ENCODE data around the gene MXRA7.

The MXRA7 gene

GRCh38 chr17:76672892-76673291 is 37.9 kb downstream of the MXRA7 start:
- no peak for DNase-seq

DNA sequence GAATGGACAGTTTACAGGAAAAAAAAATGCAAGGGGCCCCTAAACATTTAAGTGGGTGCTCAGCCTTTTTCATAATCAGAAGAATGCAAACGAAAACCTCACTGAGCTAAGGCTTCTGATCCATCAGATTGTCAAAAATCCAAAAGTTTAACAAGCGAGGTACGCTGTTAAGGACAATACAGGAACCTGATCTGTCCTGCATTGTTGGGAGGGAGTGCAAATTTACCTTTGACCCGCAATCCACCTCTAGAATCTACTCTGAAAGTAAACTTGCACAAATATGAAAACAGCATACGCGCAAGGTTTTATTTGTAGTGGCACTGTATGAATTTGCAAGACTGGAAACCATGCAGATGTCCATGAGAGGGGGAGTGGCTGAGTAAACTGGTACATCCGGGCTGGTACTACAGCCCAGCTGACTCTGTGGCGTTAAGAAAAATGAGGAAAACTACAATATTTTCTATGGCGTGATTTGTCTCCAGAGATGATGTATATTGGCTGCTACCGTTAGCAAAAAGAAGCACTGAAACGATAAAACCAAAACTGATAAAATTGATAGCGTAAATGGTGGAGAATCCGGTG is 38.4 kb downstream of the MXRA7 start:
- DNase-seq = no peak

DNA sequence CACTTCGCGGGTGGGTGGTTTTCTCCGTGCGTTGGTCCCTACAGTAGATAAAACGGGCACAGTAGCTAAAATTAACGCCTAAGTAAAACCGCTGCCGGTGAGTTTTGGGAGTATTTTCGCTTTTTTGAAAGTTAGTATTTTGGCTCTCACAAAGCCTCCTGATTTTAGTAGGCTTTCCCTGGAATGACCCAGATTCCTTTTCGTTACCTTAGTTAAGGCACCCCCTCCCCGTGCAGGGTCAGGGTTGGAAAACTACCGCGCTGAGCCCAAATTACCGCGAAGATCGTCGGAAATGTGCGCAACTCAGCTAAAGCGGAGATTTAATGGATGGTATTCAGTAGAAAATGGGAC is 38.9 kb downstream of the MXRA7 start:
- DNase-seq = no peak

DNA sequence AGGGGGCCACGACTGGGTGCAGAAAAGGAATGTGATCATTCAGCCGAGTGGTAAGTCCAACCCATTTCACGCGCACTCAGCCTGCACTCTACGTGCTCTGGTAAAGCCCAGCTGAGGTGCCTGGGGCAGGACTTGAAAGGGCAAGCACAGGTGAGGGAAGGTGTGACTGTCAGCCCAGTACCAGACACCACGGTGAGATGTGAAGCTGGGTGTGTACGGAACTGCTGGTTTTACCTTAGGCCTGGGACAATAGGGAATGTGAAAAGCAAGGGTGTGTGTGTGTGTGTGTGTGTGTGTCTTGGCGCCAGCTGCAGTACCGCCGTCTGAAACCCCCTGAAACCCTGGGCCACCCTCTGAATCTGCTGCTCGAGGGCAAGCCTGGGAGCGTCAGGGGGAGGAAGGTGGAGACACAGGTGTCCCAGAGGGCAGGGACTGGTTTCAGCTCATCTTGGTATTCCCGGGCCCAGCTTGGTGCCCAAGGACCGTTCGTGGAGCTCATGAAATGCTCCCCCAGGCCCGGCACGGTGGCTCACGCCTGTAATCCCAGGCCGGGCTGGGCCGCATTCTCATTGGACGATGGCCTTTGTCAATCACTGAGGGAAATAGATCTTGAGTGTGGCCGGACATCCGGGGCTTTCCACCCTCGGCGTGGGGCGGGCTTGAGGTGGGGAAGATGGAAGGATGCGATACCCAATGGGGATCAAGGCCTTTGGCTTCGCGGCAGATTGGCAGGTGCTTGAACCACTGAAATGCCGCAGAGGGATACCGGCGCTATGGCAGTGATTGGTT is 39.4 kb downstream of the MXRA7 start:
- DNase-seq = peak; percentile 99

DNA sequence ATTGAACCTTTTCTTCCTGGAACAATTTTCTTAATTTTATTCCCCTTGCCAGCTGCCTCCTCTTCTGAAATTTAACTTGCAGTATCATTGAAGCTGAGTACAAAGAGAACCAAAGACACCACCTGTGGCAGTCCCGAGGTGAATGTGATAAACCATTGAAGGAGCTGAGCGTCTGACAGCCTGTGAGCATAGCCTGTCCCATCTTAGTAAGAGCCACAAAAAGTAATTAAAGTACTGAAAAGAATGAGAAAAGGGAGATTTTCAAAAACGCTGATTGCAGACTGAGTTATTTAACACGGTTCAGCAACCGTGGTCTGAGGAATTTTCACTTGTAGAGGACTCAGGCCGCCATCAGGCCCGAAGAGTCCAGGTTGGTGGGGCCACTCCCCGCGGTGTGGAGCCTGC is 40.0 kb downstream of the MXRA7 start:
- DNase-seq = no peak

GRCh38 chr17:76670020-76670717 is 40.6 kb downstream of the MXRA7 start:
- DNase-seq = no peak

- no peak for DNase-seq
Observed at GRCh38 chr17:76667786-76668453, 42.8 kb downstream of the MXRA7 start.

DNA sequence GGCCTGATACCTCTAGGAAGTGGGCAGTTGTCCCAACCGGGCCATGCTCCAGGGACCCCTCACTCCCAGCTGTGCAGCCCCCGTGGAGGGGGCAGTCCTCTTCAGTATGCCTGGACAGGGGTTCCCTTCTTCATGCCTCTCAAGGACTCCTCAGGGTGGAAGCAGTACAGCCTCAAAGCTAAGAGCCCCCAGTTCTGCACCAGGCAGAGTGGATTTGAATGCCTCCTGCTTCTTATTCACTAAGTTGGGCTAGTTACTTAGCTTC is 43.3 kb downstream of the MXRA7 start:
- no peak for DNase-seq

DNA sequence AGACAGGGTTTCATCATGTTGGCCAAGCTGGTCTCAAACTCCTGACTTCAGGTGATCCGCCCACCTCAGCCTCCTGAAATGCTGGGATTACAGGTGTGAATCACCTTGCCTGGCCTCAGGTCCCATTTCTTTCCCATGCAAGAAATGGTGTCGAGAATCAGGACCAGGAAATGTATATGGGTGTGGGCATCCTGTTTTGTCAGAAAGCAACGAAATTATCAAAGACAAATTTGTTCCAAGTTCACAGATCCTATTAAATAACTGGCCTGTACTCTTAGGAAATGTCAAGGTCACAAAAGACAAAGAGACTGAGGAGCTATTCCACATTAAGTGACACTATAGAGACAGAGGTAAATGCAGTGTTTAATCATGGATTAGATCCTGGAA is 50.1 kb downstream of the MXRA7 start:
- no peak for DNase-seq

DNA sequence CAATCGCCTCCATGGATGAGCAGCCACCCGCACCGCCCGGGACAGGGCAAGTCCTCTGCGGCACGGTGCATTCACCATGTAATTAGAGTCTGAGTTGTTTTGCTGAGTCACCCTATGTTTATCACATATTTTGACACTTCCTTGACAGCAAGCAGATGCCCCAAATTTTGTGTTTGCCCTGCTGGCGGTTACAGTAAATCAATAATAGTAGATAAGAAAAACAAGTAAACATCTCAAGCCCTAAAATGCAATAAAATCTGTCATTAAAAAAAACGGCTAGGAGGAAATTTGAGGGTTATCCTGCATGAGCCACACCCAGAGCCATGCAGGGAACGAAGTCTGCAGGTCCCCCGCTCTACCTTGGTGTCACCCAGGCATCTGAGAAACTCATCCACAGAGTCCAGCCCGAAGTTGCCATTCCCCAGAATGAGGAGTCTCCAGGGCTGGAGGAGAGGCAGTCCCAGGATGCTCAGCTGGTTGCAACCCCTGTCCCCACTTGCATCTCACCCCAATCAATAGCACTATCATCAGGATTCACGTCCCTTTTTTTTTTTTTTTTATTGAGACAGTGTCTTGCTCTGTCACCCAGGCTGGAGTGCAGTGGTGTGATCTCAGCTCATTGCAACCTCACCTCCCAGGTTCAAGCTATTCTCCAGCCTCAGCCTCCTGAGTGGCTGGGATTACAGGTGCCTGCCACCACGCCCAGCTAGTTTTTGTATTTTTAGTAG is 50.7 kb downstream of the MXRA7 start:
- DNase-seq = no peak

GRCh38 chr17:76658242-76658662 is 52.5 kb downstream of the MXRA7 start:
- no peak for DNase-seq

GRCh38 chr17:76657505-76658241 is 53.1 kb downstream of the MXRA7 start:
- no peak for DNase-seq

- DNase-seq = no peak
Observed at GRCh38 chr17:76654408-76654807, 56.4 kb downstream of the MXRA7 start.

GRCh38 chr17:76650504-76650903 is 60.3 kb downstream of the MXRA7 start:
- DNase-seq = no peak

DNA sequence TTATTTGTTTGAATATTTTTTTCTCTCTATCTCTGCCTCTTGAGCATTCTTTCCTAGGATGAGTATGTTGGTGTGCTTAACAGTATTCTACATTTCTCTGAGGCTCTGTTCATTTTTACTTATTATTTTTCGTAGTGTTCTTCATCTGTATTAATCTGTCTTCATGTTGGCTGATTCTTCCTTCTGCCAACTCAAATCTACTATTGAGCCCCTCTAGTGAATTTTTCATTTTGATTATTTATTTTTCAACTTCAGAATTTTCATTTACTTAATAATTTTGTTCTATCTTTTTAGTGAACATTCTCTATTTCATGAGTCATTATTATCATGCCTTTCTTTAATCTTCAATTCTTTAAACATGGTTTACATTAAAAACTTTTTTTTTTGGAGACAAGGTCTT is 64.1 kb downstream of the MXRA7 start:
- DNase-seq = no peak

DNA sequence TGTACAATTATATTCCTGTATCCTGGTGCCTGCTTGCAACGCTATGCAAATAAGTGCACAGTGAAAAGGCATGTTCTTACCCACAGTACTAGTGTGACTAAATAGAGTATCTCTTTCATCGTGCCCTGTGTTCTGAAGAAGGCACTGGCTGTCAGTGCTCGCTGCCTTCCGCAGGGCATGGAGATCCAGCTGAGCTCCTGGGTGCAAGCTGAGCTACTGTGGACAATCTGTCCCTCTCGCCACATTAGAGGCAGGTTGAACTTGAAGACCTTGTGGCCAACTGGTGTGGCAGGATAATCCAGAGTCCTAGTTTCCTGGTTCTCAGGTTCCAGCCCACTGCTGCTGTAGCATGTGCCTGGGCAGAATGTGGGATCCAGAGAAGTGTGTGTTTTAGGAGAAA is 65.3 kb downstream of the MXRA7 start:
- no peak for DNase-seq

DNA sequence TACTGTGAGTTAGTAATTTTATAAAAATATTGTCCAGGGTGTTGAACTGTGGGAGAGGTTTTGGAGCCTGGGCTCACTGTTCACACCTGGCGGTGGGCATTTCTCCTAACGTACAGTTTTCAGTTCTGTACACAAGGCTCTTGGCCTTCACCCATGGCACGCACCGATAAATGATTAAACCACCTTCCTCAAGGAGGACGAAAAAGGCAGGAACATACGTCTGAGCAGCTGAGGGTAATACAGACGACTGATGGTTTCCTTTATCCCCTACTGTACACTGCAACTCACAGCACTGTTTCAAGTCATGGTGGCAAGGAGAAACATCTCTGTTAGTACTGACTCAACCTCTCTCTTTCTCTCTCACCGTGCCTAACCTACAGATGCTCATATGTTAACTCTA is 65.8 kb downstream of the MXRA7 start:
- DNase-seq = no peak

- no peak for DNase-seq
Observed at GRCh38 chr17:76643553-76644148, 67.1 kb downstream of the MXRA7 start, which contains the start of gene ST6GALNAC1. ST6GALNAC1 (minus strand) TSS chr17:76643757; CDS start chr17:76643638, 119 bp downstream.

GRCh38 chr17:76642994-76643393 is 67.8 kb downstream of the MXRA7 start:
- no peak for DNase-seq

GRCh38 chr17:76642032-76642561 is 68.7 kb downstream of the MXRA7 start:
- no peak for DNase-seq

- DNase-seq = no peak
Observed at GRCh38 chr17:76641501-76641900, 69.3 kb downstream of the MXRA7 start.

All from NCI-H510A (cell line).